HPDE6-E6E7 (cell line): ENCODE results near the gene SPATC1L.
"Not testable (repeated sequence)": the region's sequence is repeated elsewhere in the genome, so short reads cannot be mapped to it uniquely, and the experiment has no call there.

ENCODE experiments used
- DNase-seq: peaks from one replicate; pipeline ENCODE4 v3.0.0; 2011; ENCODE audit warnings: missing footprints; ENCODE audit errors: extremely low spot score

The SPATC1L gene

DNA sequence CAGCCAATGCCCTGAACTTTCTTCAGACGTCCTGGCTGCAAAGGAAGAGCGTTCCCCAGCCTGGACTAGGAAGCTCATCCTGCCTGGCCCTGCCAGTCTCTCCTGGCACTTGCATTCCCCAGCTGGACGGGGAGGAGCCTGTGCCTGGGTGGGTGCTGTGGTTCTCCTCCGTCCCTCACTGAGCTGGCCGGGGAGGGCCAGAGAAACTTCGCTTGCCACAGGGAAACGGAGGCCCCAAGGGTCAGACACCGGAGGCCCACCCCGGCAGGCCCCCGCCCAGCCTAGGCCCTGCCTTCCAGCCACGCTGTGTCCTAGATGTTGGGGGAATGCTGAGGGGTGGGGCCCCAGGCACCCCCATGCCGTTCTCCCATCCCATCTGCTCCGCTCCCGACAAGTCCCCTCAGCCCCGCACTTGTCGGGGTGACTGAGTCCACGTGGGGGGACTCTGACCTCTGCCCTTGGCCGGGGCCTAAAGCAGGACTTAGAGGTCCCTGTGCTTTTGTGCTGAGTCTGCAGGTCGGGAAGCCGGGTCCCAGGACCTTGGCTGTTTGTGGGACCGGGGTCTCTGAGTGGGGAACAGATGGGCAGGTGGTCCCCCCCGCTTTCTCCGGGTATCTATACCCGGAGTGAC, 33.7 kb downstream of the SPATC1L start:
- no peak for DNase-seq

- no peak for DNase-seq
Measured at GRCh38 chr21:46150073-46150472, 34.2 kb downstream of the SPATC1L start.

GRCh38 chr21:46149205-46149901, 34.9 kb downstream of the SPATC1L start:
- DNase-seq: no peak

DNA sequence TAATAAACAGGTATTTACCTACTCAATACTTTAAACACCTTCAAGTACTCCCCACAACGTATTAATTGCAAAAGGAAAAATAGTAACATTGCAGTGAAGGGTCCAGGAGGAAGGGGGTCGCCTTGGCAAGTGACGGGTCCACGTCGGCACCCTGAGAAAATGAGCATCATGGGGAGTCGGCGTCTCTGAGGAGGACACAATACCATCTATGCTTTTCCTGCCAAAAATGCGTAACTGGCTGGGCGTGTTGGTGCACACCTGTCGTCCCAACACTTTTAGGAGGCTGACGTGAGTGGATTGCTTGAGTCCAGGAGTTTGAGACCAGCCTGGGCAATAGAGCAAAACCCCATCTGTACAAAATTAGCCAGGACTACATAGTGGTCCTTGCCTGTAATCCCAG, 36.2 kb downstream of the SPATC1L start:
- no peak for DNase-seq

GRCh38 chr21:46147429-46147828, 36.8 kb downstream of the SPATC1L start:
- DNase-seq: peak; percentile 13

GRCh38 chr21:46146856-46147255, 37.4 kb downstream of the SPATC1L start:
- no peak for DNase-seq

- DNase-seq: no peak
Measured at GRCh38 chr21:46145840-46146691, 38.2 kb downstream of the SPATC1L start.

GRCh38 chr21:46145159-46145839, 39.0 kb downstream of the SPATC1L start:
- no peak for DNase-seq

GRCh38 chr21:46144464-46145070, 39.7 kb downstream of the SPATC1L start:
- no peak for DNase-seq

DNA sequence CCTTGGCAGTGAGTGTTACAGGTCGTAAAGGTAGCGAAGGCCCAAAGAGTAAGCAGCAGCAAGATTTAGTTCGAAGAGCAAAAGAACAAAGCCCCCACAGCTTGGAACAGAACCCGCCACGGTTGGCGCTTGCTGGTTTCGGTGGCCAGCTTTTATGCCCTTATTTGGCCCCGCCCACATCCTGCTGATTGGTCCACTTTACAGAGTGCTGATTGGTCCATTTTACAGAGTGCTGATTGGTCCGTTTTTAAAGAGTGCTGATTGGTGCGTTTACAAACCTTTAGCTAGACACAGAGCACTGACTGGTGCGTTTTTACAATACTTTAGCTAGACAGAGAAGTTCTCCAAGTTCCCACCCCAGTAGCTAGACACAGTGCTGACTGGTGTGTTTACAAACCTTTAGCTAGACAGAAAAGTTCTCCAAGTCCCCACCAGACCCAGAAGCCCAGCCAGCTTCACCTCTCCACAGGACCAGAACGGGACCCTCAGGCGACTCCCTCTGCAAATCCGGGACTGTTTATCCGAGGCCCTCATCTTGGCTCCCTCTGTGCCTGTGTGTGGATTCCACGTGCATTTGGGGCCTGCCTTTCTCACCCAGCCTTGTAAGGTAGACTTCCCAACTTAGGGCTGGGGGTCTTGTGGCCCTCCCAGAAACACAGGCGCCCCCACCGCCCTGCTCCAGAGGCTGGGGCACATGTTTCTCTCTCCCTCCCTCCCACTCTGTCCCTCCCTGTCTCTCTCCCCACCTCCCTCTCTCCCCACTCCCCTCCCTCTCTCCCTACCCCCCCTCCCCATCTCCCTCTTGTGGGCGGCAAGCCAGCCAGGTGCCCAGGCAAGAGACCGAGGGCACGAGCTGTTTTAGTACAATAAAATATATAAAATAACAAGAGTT, 41.4 kb downstream of the SPATC1L start:
- no peak for DNase-seq

GRCh38 chr21:46141767-46142581, 42.3 kb downstream of the SPATC1L start:
- DNase-seq: no peak

- not testable (repeated sequence) for DNase-seq
Measured at GRCh38 chr21:46140352-46141003, 43.8 kb downstream of the SPATC1L start.

GRCh38 chr21:46139686-46140085, 44.6 kb downstream of the SPATC1L start:
- DNase-seq: no peak

- no peak for DNase-seq
Measured at GRCh38 chr21:46138383-46138970, 45.8 kb downstream of the SPATC1L start.

- no peak for DNase-seq
Measured at GRCh38 chr21:46137908-46138307, 46.4 kb downstream of the SPATC1L start.

DNA sequence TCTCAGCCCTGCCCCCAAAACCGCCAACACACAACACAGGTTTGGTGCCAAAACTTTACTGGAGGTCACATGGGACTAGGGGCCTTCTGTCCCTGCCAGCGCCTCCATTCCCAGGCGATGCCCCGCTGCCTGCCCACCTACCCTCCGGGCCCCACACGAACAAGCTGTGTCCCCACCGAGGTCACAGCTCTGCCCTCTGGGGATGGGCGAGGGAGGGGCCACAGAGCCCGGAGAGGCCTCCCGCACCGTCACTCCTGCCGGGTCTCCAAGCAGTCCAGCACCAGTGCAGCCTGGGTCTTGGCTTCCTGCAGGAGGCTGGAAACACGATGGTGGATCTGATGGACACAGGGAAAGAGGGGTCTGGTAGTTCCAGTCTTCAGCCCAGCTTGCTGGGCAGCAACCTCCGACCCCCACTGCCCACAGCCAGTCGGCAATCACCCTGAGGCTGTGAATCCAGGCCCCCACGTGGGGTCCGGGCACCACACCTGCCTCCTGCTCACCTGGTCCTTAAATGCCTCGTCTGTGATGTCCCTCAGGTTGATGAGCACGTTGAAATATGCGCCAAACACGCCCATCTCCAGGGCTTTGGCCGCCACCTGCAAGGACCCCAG, 47.4 kb downstream of the SPATC1L start:
- no peak for DNase-seq

- DNase-seq: no peak
Measured at GRCh38 chr21:46135782-46136395, 48.4 kb downstream of the SPATC1L start.
